K562 (cell line): ENCODE data around the gene MEF2B. TPM values are rescaled to one million over a fixed set of nuclear protein-coding genes. Genes with fewer than 3 reads are reported as not detected.

Experiments used
- ATAC-seq: fragments of 200-7000 bp; cut with Tn5 transposase; 3 replicates; pipeline ENCODE4 v1.9.1; 2020; ENCODE audit warnings: moderate library complexity
- BruUV-seq: library from RNA; stranded (reverse); fragments of 400-500 nt; replicated peaks from 2 replicates; lab custom pipeline; 2021; lab: Mats Ljungman, UMichigan
- CTCF ChIA-PET: fragments of 300-600 bp; formaldehyde crosslinking; extraction: SDS; loops from one replicate; lab custom pipeline; 2021; ENCODE audit warnings: low intra/inter-chr PET ratio; lab: Yijun Ruan, JAX
- POLR2A ChIA-PET: fragments of 300-600, 350-650 bp; sonication (Branson Sonifier 250); formaldehyde crosslinking; extraction: SDS; loops from one replicate; lab custom pipeline; 2021; ENCODE audit warnings: antibody characterized with exemption, inconsistent platforms; lab: Yijun Ruan, JAX
- DNase-seq, 4 experiments: peaks; one replicate each; pipeline versions ENCODE4 v3.0.0 to v3.0.0-alpha.2; 2011 to 2018; ENCODE audit warnings: low spot score in 3 of 4, mixed read lengths in 3 of 4; ENCODE audit errors: extremely low read depth in 1 of 4
- FAIRE-seq: peaks from 2 replicates; lab custom pipeline; 2011; peaks lifted over from hg19 to GRCh38; lab: Jason Lieb, UNC
- H2AFZ ChIP-seq: 2 replicates; pipeline ENCODE4 v1.6.0; 2011; ENCODE audit warnings: low read depth, low read length, control low read depth, inconsistent platforms
- H3K27ac ChIP-seq: fragments of 200-600 bp; 3 replicates; pipeline ENCODE4 v1.8.0; 2011; ENCODE audit warnings: low read depth, mild to moderate bottlenecking, control low read depth, inconsistent platforms, low read length, moderate library complexity, mixed read lengths; ENCODE audit errors: extremely low read depth
- H3K27me3 ChIP-seq, 2 experiments: fragments of 300-600 bp in 1 of 2; 2 replicates in 1 of 2; 3 replicates in 1 of 2; pipeline versions ENCODE4 v1.6.0 to v1.8.0; 2011; ENCODE audit warnings: inconsistent platforms in 2 of 2, low read length in 2 of 2, mild to moderate bottlenecking in 1 of 2, mixed read lengths in 1 of 2, moderate library complexity in 1 of 2; ENCODE audit not compliant: control insufficient read depth in 2 of 2, insufficient read depth in 2 of 2
- H3K36me3 ChIP-seq: fragments of 300-600 bp; 3 replicates; pipeline ENCODE4 v1.8.0; 2011; ENCODE audit warnings: mild to moderate bottlenecking, low read length, inconsistent platforms; ENCODE audit not compliant: control insufficient read depth, insufficient read depth
- H3K4me1 ChIP-seq, 2 experiments: fragments of 200-600 bp in 1 of 2; replicated peaks in 1 of 2; 2 replicates in 1 of 2; 3 replicates in 1 of 2; pipeline versions ENCODE4 v1.5.1 to v1.8.0; 2011; ENCODE audit warnings: inconsistent platforms in 2 of 2, low read length in 2 of 2, mild to moderate bottlenecking in 1 of 2, mixed read lengths in 1 of 2, moderate library complexity in 1 of 2; ENCODE audit not compliant: control insufficient read depth in 2 of 2, insufficient read depth in 2 of 2
- H3K4me2 ChIP-seq: 2 replicates; pipeline ENCODE4 v1.6.1; 2011; ENCODE audit warnings: low read length, control low read depth, inconsistent platforms, mixed read lengths; ENCODE audit not compliant: insufficient read depth
- H3K4me3 ChIP-seq: fragments of 200-600 bp; sonication (generic), shearing (Covaris generic); 2 replicates; pipeline ENCODE4 v1.5.1; 2016; ENCODE audit warnings: control low read depth, inconsistent platforms
- H3K79me2 ChIP-seq: fragments of 200-600 bp; 3 replicates; pipeline ENCODE4 v1.8.0; 2011; ENCODE audit warnings: low read length, inconsistent platforms; ENCODE audit not compliant: control insufficient read depth, insufficient read depth
- H3K9ac ChIP-seq, 2 experiments: 2 replicates each; pipeline versions ENCODE4 v1.6.0 to v1.6.1; 2011; ENCODE audit warnings: low read depth in 2 of 2, low read length in 2 of 2, control low read depth in 1 of 2, inconsistent platforms in 1 of 2, mild to moderate bottlenecking in 1 of 2, mixed read lengths in 1 of 2; ENCODE audit not compliant: insufficient read depth in 1 of 2
- H3K9me1 ChIP-seq: one replicate; pipeline ENCODE4 v1.6.0; 2011; ENCODE audit warnings: inconsistent platforms, mild to moderate bottlenecking, low read length, moderate library complexity; ENCODE audit not compliant: control insufficient read depth, insufficient read depth
- H3K9me3 ChIP-seq: replicated peaks from 2 replicates; pipeline ENCODE4 v1.5.1; 2011; ENCODE audit warnings: low read depth, low read length, inconsistent platforms; ENCODE audit not compliant: control insufficient read depth, insufficient read depth
- H4K20me1 ChIP-seq: replicated peaks from 2 replicates; pipeline ENCODE4 v1.6.1; 2011; ENCODE audit warnings: low read length, inconsistent platforms, mixed read lengths; ENCODE audit not compliant: control insufficient read depth, insufficient read depth
- CBX3 ChIP-seq, 2 experiments: IDR thresholded peaks; 1 replicate in 1 of 2; 2 replicates in 1 of 2; pipeline ENCODE4 v1.6.1; 2012; ENCODE audit warnings: inconsistent platforms in 2 of 2, low read length in 2 of 2, borderline replicate concordance in 1 of 2, control low read depth in 1 of 2
- CREM ChIP-seq: IDR thresholded peaks from 2 replicates; pipeline ENCODE4 v1.6.1; 2014; ENCODE audit warnings: antibody characterized with exemption, low read depth
- FOXM1 ChIP-seq, 2 experiments: fragments of 450-650 bp in 1 of 2; sonication (generic) in 1 of 2; formaldehyde crosslinking in 1 of 2; IDR thresholded peaks; 2 replicates each; pipeline versions ENCODE4 v1.6.1 to v1.9.0; 2017 to 2022; ENCODE audit warnings: low read depth in 2 of 2, mild to moderate bottlenecking in 2 of 2, missing genetic modification reagents in 1 of 2, moderate library complexity in 1 of 2
- MAZ ChIP-seq, 2 experiments: fragments of 450-650 bp in 1 of 2; sonication (generic) in 1 of 2; formaldehyde crosslinking; IDR thresholded peaks in 1 of 2; conservative IDR thresholded peaks in 1 of 2; 2 replicates each; pipeline versions ENCODE4 v1.4.0 to v1.5.0; 2020; ENCODE audit warnings: mild to moderate bottlenecking in 1 of 2, missing genetic modification reagents in 1 of 2
- SMC3 ChIP-seq: conservative IDR thresholded peaks from 2 replicates; pipeline ENCODE4 v1.6.1; 2011; ENCODE audit warnings: low read depth, low read length, improper control_type of control experiment; ENCODE audit not compliant: insufficient read depth
- SPI1 ChIP-seq: IDR thresholded peaks from 2 replicates; pipeline ENCODE4 v1.6.1; 2011; ENCODE audit warnings: low read depth, low read length, control low read depth, borderline replicate concordance
- TAF7 ChIP-seq: fragments of 450-650 bp; IDR thresholded peaks from 2 replicates; pipeline ENCODE4 v1.6.1; 2016; ENCODE audit warnings: missing genetic modification characterization, missing compliant biosample characterization
- YY1 ChIP-seq, 3 experiments: IDR thresholded peaks; 2 replicates each; pipeline ENCODE4 v1.6.1; 2011; ENCODE audit warnings: low read length in 2 of 3, mild to moderate bottlenecking in 2 of 3, moderate library complexity in 2 of 3, borderline replicate concordance in 1 of 3, control low read depth in 1 of 3, low read depth in 1 of 3; ENCODE audit not compliant: insufficient read depth in 3 of 3, insufficient replicate concordance in 2 of 3, control insufficient read depth in 1 of 3, insufficient read length in 1 of 3; ENCODE audit errors: extremely low read depth in 1 of 3
- ZBTB7A ChIP-seq: IDR thresholded peaks from 2 replicates; pipeline ENCODE4 v1.6.1; 2011; ENCODE audit warnings: low read depth, mild to moderate bottlenecking, low read length, moderate library complexity, borderline replicate concordance; ENCODE audit not compliant: control insufficient read depth
- WGBS: fragments of 100-300 bp; shearing (Covaris generic); methylation state at CpG from one replicate; pipeline ENCODE4 v1.1.6; 2016; ENCODE audit warnings: low coverage, mixed read lengths; ENCODE audit not compliant: insufficient coverage; ENCODE audit errors: missing lambda C conversion rate; 5-methylcytosine and 5-hydroxymethylcytosine counted together
- in situ Hi-C: fragments of 300-500 bp; cut with MboI; formaldehyde crosslinking; loops from 4 replicates; pipeline ENCODE4 v1.15.0; 2018; ENCODE audit warnings: inconsistent platforms, mixed read lengths
- intact Hi-C: fragments of 100-400 bp; cut with micrococcal nuclease; formaldehyde crosslinking; loops from 2 replicates; pipeline ENCODE4 v1.14.2; 2022
- polyA plus RNA-seq, 8 experiments: library from polyadenylated mRNA; depleted of rRNA in 4 of 8; stranded (reverse) in 5 of 8; unstranded in 3 of 8; fragments of >200 nt; fragmentation: Nextera tagmentation in 2 of 8; fragmentation: Illumina TruSeq in 1 of 8; extraction: Ambion mirVana in 2 of 8; extraction: Trizol in 1 of 8; gene quantifications; 2 replicates each; pipeline versions ENCODE4 v1.2.1 to v1.2.3, GENCODE V29; 2011 to 2014; ENCODE audit warnings: inconsistent platforms in 1 of 8, missing spikeins in 1 of 8
- total RNA-seq, 7 experiments: library from RNA; depleted of rRNA in 6 of 7; stranded (reverse); fragments of >200 nt in 6 of 7; fragmentation: Illumina TruSeq in 2 of 7; extraction: Trizol in 2 of 7; gene quantifications; 2 replicates each; pipeline versions ENCODE4 v1.2.1 to v1.2.3, GENCODE V29; 2011 to 2021; ENCODE audit warnings: low replicate concordance in 1 of 7
- TF ChIP-seq, protein P1 (sequence below): fragments of 450-650 bp; formaldehyde crosslinking; conservative IDR thresholded peaks from 2 replicates; pipeline ENCODE4 v1.4.0; 2022; ENCODE audit warnings: mild to moderate bottlenecking, missing genetic modification characterization
- TF ChIP-seq, protein P2 (sequence below): sonication (generic); formaldehyde crosslinking; IDR thresholded peaks from 2 replicates; pipeline ENCODE4 v1.8.0; 2022; ENCODE audit warnings: missing genetic modification reagents, mild to moderate bottlenecking, moderate library complexity, borderline replicate concordance

Gene MEF2B
- total and polyA plus RNA-seq, 9 of the 15 experiments (the other 6 are each of a cell fraction or from before 2014, with no cell fraction given), result 0.14 to 1.9 (median 0.71) TPM; not detected in 3

DNA sequence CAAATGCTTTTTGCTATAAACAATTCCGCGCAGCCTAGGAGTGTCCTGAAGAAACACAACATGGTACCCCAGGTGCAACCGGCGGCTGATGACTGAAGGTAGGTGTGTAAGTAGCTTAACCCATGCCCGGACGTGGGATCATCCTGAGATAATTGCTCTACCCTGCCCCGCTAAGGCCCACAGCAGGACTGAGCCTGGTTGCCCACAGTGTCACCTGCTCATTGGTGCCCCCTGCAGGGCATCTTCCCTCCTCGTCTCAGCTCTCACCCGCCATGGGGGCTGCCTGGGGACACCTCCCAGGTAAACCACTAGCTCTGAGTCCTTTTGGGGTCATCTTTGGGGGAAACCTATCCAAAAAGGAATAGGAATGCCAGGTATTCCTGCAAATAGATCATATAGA lies 54.1 kb downstream of the MEF2B start:
- Histone ChIP-seq H3K4me2 (no peak overlapping the region), H3K27me3 (no peaks in the 10 kb centered on the region), H3K36me3 (peaks cover 29% of the 10 kb centered on the region; the same call in 2 of the 3 replicates), H3K4me1 (peaks cover 16 to 44% of the 10 kb centered on the region in 2 experiments), H3K9me1 (peaks cover 4% of the 10 kb centered on the region), H3K9me3 (no peaks in the 10 kb centered on the region), H3K27ac (no peak overlapping the region), H3K9ac (no peak overlapping the region), H4K20me1 (0 out of 2 replicates have a peak, but pooled peaks cover 2% of the 10 kb centered on the region), H3K79me2 (no peaks in the 10 kb centered on the region; the same call in 2 of the 3 replicates), H2AFZ (no peak overlapping the region), H3K4me3 (no peak overlapping the region)
- WGBS, result 69% methylated on average over 9 of the region's 9 CpGs
- FAIRE-seq (peak; percentile 75), DNase-seq (peak; percentile 66 to 73 (median 70)), ATAC-seq (peak; percentile 31)
- in situ Hi-C loops (no loop called here), intact Hi-C loops (no loop called here)
- ChIA-PET CTCF (interaction anchor here (0.8 kb wide), 1 partner anchor 63 kb away, joined by 4 read pairs; no protein-coding TSS in a partner anchor), POLR2A (interaction anchor here (0.6 to 1.7 kb wide), 8 partner anchors 11 to 1499 kb away, joined by 3 to 9 read pairs (median 3); partner anchors contain the start of gene SLC25A42)
- BruUV-seq, result no TSS peak
- no peak for TF ChIP-seq TAF7 (tag)
- TF ChIP-seq ZBTB7A, result peak; percentile 43; the same call in 1 of the 2 replicates
- no peak for TF ChIP-seq FOXM1 (IDR thresholded peaks at IDR 0.05; ENCODE audit: low read depth)
- no peak for TF ChIP-seq FOXM1 (CRISPR knock-in tag; IDR thresholded peaks at IDR 0.05; ENCODE audit: low read depth)
- 0 out of 3 replicates have a peak, but pooled peaks of 1 of the 2 experiments have one; percentile 13 for TF ChIP-seq CBX3 (IDR thresholded peaks at IDR 0.05; ENCODE audit: borderline replicate concordance in 1 of 2, low read length in 2 of 2)
- peak in 1 of 3 experiments; percentile 20 for TF ChIP-seq YY1 (IDR thresholded peaks at IDR 0.05; ENCODE audit: borderline replicate concordance in 1 of 3, control insufficient read depth in 1 of 3, extremely low read depth in 1 of 3, insufficient read depth in 3 of 3, insufficient read length in 1 of 3, insufficient replicate concordance in 2 of 3, low read depth in 1 of 3, low read length in 2 of 3)
- TF ChIP-seq, protein P1, sequence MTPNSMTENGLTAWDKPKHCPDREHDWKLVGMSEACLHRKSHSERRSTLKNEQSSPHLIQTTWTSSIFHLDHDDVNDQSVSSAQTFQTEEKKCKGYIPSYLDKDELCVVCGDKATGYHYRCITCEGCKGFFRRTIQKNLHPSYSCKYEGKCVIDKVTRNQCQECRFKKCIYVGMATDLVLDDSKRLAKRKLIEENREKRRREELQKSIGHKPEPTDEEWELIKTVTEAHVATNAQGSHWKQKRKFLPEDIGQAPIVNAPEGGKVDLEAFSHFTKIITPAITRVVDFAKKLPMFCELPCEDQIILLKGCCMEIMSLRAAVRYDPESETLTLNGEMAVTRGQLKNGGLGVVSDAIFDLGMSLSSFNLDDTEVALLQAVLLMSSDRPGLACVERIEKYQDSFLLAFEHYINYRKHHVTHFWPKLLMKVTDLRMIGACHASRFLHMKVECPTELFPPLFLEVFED (CRISPR knock-in tag), result no peak
- TF ChIP-seq MAZ (CRISPR knock-in tag; conservative IDR thresholded peaks at IDR 0.05 in 1 of 2, IDR thresholded peaks at IDR 0.05 in 1 of 2), result peak in 1 of 2 experiments; percentile 63; a peak in 1 of 4 replicates
- peak; percentile 46; the same call in 1 of the 2 replicates for TF ChIP-seq CREM
- peak; percentile 30; the same call in 1 of the 2 replicates for TF ChIP-seq SMC3
- TF ChIP-seq SPI1, result no peak
- TF ChIP-seq, protein P2, sequence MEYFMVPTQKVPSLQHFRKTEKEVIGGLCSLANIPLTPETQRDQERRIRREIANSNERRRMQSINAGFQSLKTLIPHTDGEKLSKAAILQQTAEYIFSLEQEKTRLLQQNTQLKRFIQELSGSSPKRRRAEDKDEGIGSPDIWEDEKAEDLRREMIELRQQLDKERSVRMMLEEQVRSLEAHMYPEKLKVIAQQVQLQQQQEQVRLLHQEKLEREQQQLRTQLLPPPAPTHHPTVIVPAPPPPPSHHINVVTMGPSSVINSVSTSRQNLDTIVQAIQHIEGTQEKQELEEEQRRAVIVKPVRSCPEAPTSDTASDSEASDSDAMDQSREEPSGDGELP (CRISPR knock-in tag), result no peak
